CD4-positive, alpha-beta T cell (primary cell): ENCODE results near the gene SETBP1. TPM values are rescaled to one million over a fixed set of nuclear protein-coding genes. Genes with fewer than 3 reads are reported as not detected.

Experiments
- ATAC-seq: fragments of 200-7000 bp; cut with Tn5 transposase; one replicate; pipeline ENCODE4 v1.10.0; 2022; ENCODE audit warnings: mild to moderate bottlenecking; ENCODE audit not compliant: poor library complexity
- CTCF ChIA-PET: fragments of 350-600 bp; sonication (Branson Sonifier 250); formaldehyde crosslinking; loops from one replicate; lab custom pipeline; 2021; ENCODE audit warnings: antibody characterized with exemption, inconsistent platforms; lab: Charles Lee
- POLR2A ChIA-PET: fragments of 350-600 bp; sonication (Branson Sonifier 250); formaldehyde crosslinking; loops from one replicate; lab custom pipeline; 2021; ENCODE audit warnings: antibody characterized with exemption, inconsistent platforms; lab: Charles Lee
- DNase-seq, 14 experiments: peaks; one replicate each; pipeline ENCODE4 v3.0.0-alpha.2; 2013 to 2020; ENCODE audit warnings: mixed read lengths in 2 of 14
- H3K27ac ChIP-seq, 2 donors: one replicate each; pipeline versions ENCODE4 v1.5.1 to v1.7.0; 2013; ENCODE audit warnings: low read length in 2 of 2, low read depth in 1 of 2, mild to moderate bottlenecking in 1 of 2
- H3K27me3 ChIP-seq, 2 experiments: 1 replicate in 1 of 2; 2 replicates in 1 of 2; pipeline versions ENCODE4 v1.6.1 to v1.7.0; 2013; ENCODE audit warnings: low read length in 2 of 2, control low read depth in 1 of 2, mild to moderate bottlenecking in 1 of 2, moderate library complexity in 1 of 2; ENCODE audit not compliant: insufficient read depth in 2 of 2, control insufficient read depth in 1 of 2
- H3K36me3 ChIP-seq: one replicate; pipeline ENCODE4 v1.6.1; 2013; ENCODE audit warnings: low read length, control low read depth; ENCODE audit not compliant: insufficient read depth
- H3K4me1 ChIP-seq: one replicate; pipeline ENCODE4 v1.6.1; 2013; ENCODE audit warnings: low read length, control low read depth; ENCODE audit not compliant: insufficient read depth
- H3K4me3 ChIP-seq: one replicate; pipeline ENCODE4 v1.5.1; 2013; ENCODE audit warnings: mild to moderate bottlenecking, low read length, moderate library complexity
- H3K9me3 ChIP-seq, 2 experiments: 1 replicate in 1 of 2; 2 replicates in 1 of 2; pipeline versions ENCODE4 v1.6.1 to v1.7.0; 2013; ENCODE audit warnings: low read length in 2 of 2, mild to moderate bottlenecking in 2 of 2, control low read depth in 1 of 2, moderate library complexity in 1 of 2; ENCODE audit not compliant: control insufficient read depth in 1 of 2, insufficient read depth in 1 of 2
- H3K27ac Mint-ChIP-seq: one replicate; pipeline ENCODE4 v1.8.0; 2020; ENCODE audit warnings: mixed read lengths
- H3K27me3 Mint-ChIP-seq: one replicate; pipeline ENCODE4 v1.8.0; 2021; ENCODE audit warnings: mixed read lengths
- H3K36me3 Mint-ChIP-seq: one replicate; pipeline ENCODE4 v1.8.0; 2021; ENCODE audit warnings: low read depth, mixed read lengths
- H3K4me1 Mint-ChIP-seq: one replicate; pipeline ENCODE4 v1.8.0; 2021; ENCODE audit warnings: low read depth, mixed read lengths
- H3K4me3 Mint-ChIP-seq: one replicate; pipeline ENCODE4 v1.8.0; 2020; ENCODE audit warnings: mild to moderate bottlenecking, mixed read lengths
- H3K9me3 Mint-ChIP-seq: one replicate; pipeline ENCODE4 v1.8.0; 2020; ENCODE audit warnings: mixed read lengths
- CTCF ChIP-seq: fragments of 200-600 bp; IDR thresholded peaks from one replicate; pipeline ENCODE4 v1.8.0; 2022; ENCODE audit warnings: antibody characterized with exemption, mild to moderate bottlenecking
- intact Hi-C, 2 experiments: fragments of 100-400 bp; cut with DNase I in 1 of 2; cut with micrococcal nuclease in 1 of 2; formaldehyde crosslinking; loops; one replicate each; pipeline versions ENCODE4 v1.15.1 to v1.9.0; 2023 to 2025; cut with DNase I, micrococcal nuclease
- total RNA-seq, 174 experiments: library from RNA in 2 of 174; stranded (reverse) in 2 of 174; gene quantifications; one replicate each; pipeline ENCODE4 v1.2.3 and lab custom pipeline; 2021 to 2026

The SETBP1 gene
- total RNA-seq, 2 experiments from 2014 or later = 0.25 to 0.41 TPM

GRCh38 chr18:44840058-44840790 is 159.5 kb downstream of the SETBP1 start:
- peaks cover 23% of the 10 kb centered on the region for H3K4me1 Mint-ChIP-seq
- H3K36me3 Mint-ChIP-seq = no peaks in the 10 kb centered on the region
- DNase-seq (no peak), ATAC-seq (no peak)
- TF ChIP-seq CTCF = no peak
- H3K4me3 Mint-ChIP-seq = no peak overlapping the region
- peaks cover 2% of the 10 kb centered on the region for H3K9me3 Mint-ChIP-seq
- no peak overlapping the region for H3K27ac Mint-ChIP-seq
- H3K4me3 ChIP-seq = no peak overlapping the region
- H3K27ac ChIP-seq = no peak overlapping the region
- no peaks in the 10 kb centered on the region for H3K9me3 ChIP-seq
- CTCF ChIA-PET = no interaction called here
- H3K27me3 Mint-ChIP-seq = no peaks in the 10 kb centered on the region
- H3K36me3 ChIP-seq = no peaks in the 10 kb centered on the region
- no peaks in the 10 kb centered on the region for H3K27me3 ChIP-seq
- POLR2A ChIA-PET = no interaction called here
- intact Hi-C loops = no loop called here
- peaks cover 7% of the 10 kb centered on the region for H3K4me1 ChIP-seq

- intact Hi-C loops = no loop called here
- TF ChIP-seq CTCF = no peak
- H3K27ac ChIP-seq = no peak overlapping the region
- ChIA-PET CTCF (no interaction called here), POLR2A (no interaction called here)
- H3K4me3 ChIP-seq = no peak overlapping the region
- peaks cover 7% of the 10 kb centered on the region for H3K4me1 ChIP-seq
- DNase-seq (no peak), ATAC-seq (no peak)
- Mint-ChIP-seq H3K36me3 (no peaks in the 10 kb centered on the region), H3K4me1 (peaks cover 23% of the 10 kb centered on the region), H3K27ac (no peak overlapping the region), H3K27me3 (no peaks in the 10 kb centered on the region), H3K4me3 (no peak overlapping the region), H3K9me3 (peaks cover 2% of the 10 kb centered on the region)
- peaks cover 0 to 3% of the 10 kb centered on the region in 2 experiments for H3K9me3 ChIP-seq
- no peaks in the 10 kb centered on the region for H3K36me3 ChIP-seq
- H3K27me3 ChIP-seq = no peaks in the 10 kb centered on the region
These were observed 160.5 kb downstream of the SETBP1 start for GRCh38 chr18:44841221-44841620.

GRCh38 chr18:44841752-44842587 is 161.3 kb downstream of the SETBP1 start:
- no peak overlapping the region for H3K4me3 ChIP-seq
- no peak for ATAC-seq
- no peak overlapping the region for H3K27ac ChIP-seq
- ChIA-PET CTCF (no interaction called here), POLR2A (no interaction called here)
- H3K36me3 Mint-ChIP-seq = no peaks in the 10 kb centered on the region
- peaks cover 23% of the 10 kb centered on the region for H3K4me1 Mint-ChIP-seq
- no peak for TF ChIP-seq CTCF
- no peak overlapping the region for H3K27ac Mint-ChIP-seq
- H3K36me3 ChIP-seq = no peaks in the 10 kb centered on the region
- no peaks in the 10 kb centered on the region for H3K27me3 Mint-ChIP-seq
- H3K9me3 ChIP-seq = peaks cover 0 to 3% of the 10 kb centered on the region in 2 experiments
- peaks cover 7% of the 10 kb centered on the region for H3K4me1 ChIP-seq
- intact Hi-C loops = no loop called here
- H3K4me3 Mint-ChIP-seq = no peak overlapping the region
- H3K27me3 ChIP-seq = no peaks in the 10 kb centered on the region
- no peak for DNase-seq
- H3K9me3 Mint-ChIP-seq = peaks cover 2% of the 10 kb centered on the region
